Skeletal muscle satellite cell (primary cell): ENCODE measurements around the gene EIF2B4.
A peak's percentile ranks its signal among the peaks of the same experiment; 100 is the strongest.
"Not testable (repeated sequence)": the region's sequence is repeated elsewhere in the genome, so short reads cannot be mapped to it uniquely, and the experiment has no call there.

Experiments used
- H3K27me3 ChIP-seq: 2 replicates; pipeline ENCODE4 v1.7.0; 2013; ENCODE audit warnings: low read length; ENCODE audit not compliant: control insufficient read depth, insufficient read depth
- H3K36me3 ChIP-seq: 2 replicates; pipeline ENCODE4 v1.7.0; 2013; ENCODE audit warnings: mild to moderate bottlenecking, control low read depth, low read length; ENCODE audit not compliant: insufficient read depth
- H3K4me1 ChIP-seq: 2 replicates; pipeline ENCODE4 v1.7.0; 2013; ENCODE audit warnings: low read length; ENCODE audit not compliant: control insufficient read depth, insufficient read depth
- H3K4me2 ChIP-seq: 2 replicates; pipeline ENCODE4 v1.7.0; 2013; ENCODE audit warnings: mild to moderate bottlenecking, low read length
- H3K4me3 ChIP-seq: 2 replicates; pipeline ENCODE4 v1.7.0; 2013; ENCODE audit warnings: low read length
- H3K9ac ChIP-seq: 2 replicates; pipeline ENCODE4 v1.7.0; 2013; ENCODE audit warnings: mild to moderate bottlenecking, low read depth, low read length, moderate library complexity
- H3K9me3 ChIP-seq: replicated peaks from 2 replicates; pipeline ENCODE4 v1.7.0; 2013; ENCODE audit warnings: mild to moderate bottlenecking, control low read depth, low read length

Gene EIF2B4

DNA sequence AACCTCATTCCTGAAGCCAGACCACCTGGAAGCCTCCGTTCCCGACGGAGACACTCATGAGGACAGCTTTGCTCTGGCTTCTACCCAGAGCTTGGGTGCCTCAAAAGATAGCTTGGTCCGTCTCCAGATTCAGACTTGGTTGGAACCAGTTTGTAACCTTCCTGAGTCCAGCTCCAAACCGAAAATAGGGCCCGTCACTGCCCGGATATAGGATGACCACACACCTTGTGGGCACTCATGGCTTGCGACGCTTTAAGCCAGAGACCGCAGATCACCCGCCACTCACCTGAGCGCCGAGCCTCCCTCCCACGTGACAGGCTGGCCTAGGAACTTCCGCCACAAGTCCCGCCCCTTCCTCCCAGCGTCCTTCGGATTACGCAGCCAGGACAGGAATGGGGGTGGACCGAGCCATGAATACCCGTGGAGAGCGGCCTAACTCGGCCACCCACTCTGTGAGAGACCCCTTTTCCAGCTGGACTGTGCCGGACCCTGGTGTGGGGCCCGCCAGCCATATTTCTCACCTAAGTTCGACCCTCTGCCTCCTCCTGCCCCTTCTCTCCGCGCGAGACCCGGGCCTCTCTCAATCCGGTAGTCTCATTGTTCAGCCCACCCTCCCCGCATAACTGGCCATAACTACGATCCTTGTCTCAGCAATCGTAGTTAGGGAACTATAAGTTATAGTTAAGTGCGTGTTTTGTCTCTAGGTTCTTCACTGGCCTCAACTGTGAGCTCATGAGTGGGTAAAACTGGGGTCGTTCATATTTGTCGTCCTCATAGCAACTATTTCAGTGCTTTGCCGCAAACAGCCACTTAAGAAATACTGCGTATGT is 47.2 kb downstream of the EIF2B4 start, which contains the start of gene MPV17:
MPV17 (minus strand) TSS at position 332 of the 830 bp plus-strand sequence. CDS start 580 bp downstream, outside the sequence.
- Histone ChIP-seq H3K4me2 (peak within 1 kb of the TSS; percentile 91), H3K27me3 (no peaks in the 10 kb centered on the region), H3K4me1 (peaks cover 26% of the 10 kb centered on the region), H3K9ac (peak within 1 kb of the TSS; percentile 93), H3K4me3 (peak within 1 kb of the TSS; percentile 82), H3K36me3 (peaks cover 22% of the 10 kb centered on the region), H3K9me3 (no peaks in the 10 kb centered on the region)

DNA sequence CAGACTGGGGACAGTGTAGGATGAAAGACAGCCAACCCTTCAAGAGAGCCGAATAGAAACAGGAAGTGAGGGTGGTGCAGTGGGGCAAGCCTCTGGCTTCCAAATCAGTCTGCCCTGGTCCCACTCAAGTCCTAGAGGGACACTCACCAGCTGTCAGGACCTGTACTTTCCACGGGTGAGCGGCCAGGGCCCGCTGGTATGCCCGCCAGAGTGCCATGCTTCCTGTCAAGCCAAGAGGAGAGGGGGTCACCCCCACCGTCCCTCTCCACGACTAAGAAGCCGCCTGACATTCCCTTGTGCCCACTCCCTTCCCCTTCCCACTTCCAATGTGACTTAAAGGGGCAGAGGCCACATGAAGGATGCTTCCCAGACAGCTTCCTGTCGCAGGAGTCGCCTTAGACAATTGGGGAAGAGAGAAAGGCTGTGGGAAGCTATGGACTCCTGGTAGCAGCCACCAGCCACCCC is 47.8 kb downstream of the EIF2B4 start:
- Histone ChIP-seq H3K4me2 (peak overlapping the region; percentile 91), H3K36me3 (peaks cover 22% of the 10 kb centered on the region), H3K4me3 (peak overlapping the region; percentile 82), H3K9ac (peak overlapping the region; percentile 93), H3K4me1 (peaks cover 26% of the 10 kb centered on the region), H3K27me3 (no peaks in the 10 kb centered on the region), H3K9me3 (no peaks in the 10 kb centered on the region)

DNA sequence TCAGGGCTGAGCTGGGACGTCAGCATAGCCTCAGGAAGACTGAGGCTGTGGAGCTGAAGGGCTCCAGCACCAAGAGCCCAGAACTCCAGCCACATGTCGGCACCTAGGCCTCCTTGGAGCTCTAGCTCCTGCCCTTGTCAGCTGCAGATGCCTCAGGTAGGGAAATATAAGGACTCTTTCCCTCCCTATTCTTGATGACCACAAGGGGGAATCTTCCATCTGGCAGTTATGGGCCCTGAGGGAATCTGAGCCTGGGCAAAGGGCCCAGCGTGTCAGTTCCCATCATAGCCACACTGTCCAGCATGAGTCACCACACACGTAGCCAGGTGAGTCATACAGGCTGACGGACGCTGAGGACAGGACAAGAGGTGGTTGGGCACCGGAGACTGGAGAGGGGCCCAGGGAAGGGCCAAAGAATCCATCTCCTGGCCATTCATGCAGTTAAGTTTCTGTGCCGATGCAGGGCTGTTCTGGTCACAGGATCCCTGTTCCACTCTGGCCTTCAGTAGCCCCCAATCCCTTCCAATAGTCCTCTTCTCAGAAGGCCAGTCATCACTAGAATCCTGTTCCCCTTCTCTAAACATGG is 49.1 kb downstream of the EIF2B4 start:
- peaks cover 22% of the 10 kb centered on the region for H3K36me3 ChIP-seq
- H3K27me3 ChIP-seq, result no peaks in the 10 kb centered on the region
- no peaks in the 10 kb centered on the region for H3K9me3 ChIP-seq
- H3K9ac ChIP-seq, result peak overlapping the region; percentile 93
- peaks cover 29% of the 10 kb centered on the region for H3K4me1 ChIP-seq
- peak overlapping the region; percentile 91 for H3K4me2 ChIP-seq
- peak overlapping the region; percentile 82 for H3K4me3 ChIP-seq

DNA sequence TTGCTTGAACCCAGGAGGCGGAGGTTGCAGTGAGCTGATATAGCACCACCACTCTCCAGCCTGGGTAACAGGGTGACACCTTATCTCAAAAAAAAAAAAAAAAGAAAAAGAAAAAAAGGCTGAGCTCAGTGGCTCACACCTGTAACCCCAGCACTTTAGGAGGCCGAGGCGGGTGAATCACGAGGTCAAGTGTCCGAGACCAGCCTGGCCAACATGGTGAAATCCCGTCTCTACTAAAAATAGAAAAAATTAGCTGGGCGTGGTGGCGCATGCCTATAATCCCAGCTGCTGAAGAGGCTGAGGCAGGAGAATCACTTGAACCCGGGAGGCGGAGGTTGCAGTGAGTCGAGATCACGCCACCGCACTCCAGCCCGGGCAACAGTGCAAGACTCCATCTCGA is 50.3 kb downstream of the EIF2B4 start:
- H3K4me2 ChIP-seq, H3K27me3 ChIP-seq, H3K9ac ChIP-seq, H3K4me3 ChIP-seq, H3K9me3 ChIP-seq: not testable (repeated sequence)
- Histone ChIP-seq H3K4me1 (peaks cover 29% of the 10 kb centered on the region), H3K36me3 (peaks cover 16% of the 10 kb centered on the region)

DNA sequence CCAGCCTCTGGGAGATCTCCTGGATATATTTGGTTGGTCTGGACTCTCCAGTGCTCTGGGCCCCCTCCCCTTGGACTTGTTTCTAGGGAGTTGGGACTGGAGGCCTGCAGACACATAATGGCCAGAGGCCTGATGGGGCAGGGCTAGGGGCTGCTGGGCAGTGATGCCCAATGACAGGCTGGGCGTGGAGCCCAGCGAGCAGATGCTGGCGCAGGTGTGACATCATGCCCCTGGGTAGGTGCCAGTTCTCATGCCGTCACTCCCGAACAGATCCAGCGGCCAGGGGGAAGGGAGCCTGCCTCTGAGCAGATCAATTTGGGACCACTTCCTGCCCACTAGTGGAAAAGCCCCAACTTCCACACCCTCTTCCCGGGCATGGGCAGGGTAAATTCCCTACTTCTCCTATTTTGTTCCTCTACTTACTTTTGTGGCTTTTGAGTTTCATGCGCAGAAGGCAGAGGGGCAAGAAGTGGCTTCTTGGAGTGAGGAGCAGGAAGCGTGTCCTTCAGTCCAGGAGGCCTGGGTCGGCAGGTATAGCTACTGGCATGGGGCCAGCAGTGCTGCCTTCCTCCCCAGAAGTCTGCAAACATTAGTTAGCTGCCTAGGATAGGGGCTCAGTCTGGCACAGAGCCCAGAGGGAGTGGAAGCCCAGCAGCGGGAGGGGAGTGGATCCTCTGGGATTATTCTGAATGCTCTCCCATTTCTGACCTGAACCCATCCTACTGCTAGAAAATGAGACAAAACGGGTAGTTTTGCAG is 53.3 kb downstream of the EIF2B4 start:
- no peaks in the 10 kb centered on the region for H3K27me3 ChIP-seq
- H3K4me2 ChIP-seq, result no peak overlapping the region
- no peak overlapping the region for H3K4me3 ChIP-seq
- H3K9me3 ChIP-seq, result no peaks in the 10 kb centered on the region
- peaks cover 16% of the 10 kb centered on the region for H3K4me1 ChIP-seq
- H3K9ac ChIP-seq, result no peak overlapping the region
- H3K36me3 ChIP-seq, result peaks cover 16% of the 10 kb centered on the region

DNA sequence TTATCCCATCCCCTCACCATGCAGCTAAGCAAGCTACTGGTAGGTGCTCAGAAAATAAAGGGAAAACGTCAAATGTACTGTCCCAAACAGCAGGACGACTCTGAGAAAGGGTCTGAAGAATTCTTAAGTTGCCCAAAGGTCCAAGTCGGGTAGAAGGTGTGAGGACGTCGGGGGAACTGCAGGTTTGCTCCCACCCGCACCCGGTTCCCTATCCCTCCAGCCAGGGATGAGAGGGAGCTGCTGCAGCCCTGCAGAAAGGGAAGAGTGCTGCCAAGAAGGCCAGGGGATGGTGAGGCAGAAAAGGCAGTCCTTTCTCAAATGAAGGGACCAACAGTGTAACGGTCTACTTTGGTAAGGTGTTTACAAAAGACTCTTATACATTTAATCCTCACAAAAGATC is 55.0 kb downstream of the EIF2B4 start:
- H3K4me2 ChIP-seq, result no peak overlapping the region

DNA sequence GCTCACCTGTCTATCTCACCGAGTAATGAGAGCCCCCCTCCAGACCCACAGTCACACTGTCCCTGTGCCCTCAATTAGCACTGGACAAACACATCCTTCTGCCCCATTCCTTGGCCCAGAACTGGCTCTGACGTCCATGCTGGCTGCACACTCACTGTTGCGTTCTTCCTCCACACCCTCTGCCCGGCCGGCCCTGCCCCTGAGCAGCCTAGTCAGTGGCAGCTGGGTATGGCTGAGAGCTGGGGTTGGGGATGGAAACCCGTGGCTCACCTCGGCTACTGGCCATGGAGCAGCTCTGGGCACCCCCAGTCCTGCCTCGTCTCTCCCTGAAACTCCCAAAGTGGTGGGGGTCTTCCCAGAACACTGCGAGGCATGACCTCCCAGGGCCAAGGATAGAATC is 55.4 kb downstream of the EIF2B4 start:
- Histone ChIP-seq H3K4me1 (peaks cover 3% of the 10 kb centered on the region), H3K4me2 (no peak overlapping the region), H3K9me3 (no peaks in the 10 kb centered on the region), H3K9ac (no peak overlapping the region), H3K4me3 (no peak overlapping the region), H3K27me3 (no peaks in the 10 kb centered on the region), H3K36me3 (peaks cover 17% of the 10 kb centered on the region)

More for the DNA sequence above, 55.0 kb downstream of the EIF2B4 start:
- no peak overlapping the region for H3K4me3 ChIP-seq
- peaks cover 16% of the 10 kb centered on the region for H3K36me3 ChIP-seq
- peaks cover 3% of the 10 kb centered on the region for H3K4me1 ChIP-seq
- H3K27me3 ChIP-seq, result no peaks in the 10 kb centered on the region
- no peak overlapping the region for H3K9ac ChIP-seq
- no peaks in the 10 kb centered on the region for H3K9me3 ChIP-seq
